Measurements from ENCODE around the gene DBH.

DNA sequence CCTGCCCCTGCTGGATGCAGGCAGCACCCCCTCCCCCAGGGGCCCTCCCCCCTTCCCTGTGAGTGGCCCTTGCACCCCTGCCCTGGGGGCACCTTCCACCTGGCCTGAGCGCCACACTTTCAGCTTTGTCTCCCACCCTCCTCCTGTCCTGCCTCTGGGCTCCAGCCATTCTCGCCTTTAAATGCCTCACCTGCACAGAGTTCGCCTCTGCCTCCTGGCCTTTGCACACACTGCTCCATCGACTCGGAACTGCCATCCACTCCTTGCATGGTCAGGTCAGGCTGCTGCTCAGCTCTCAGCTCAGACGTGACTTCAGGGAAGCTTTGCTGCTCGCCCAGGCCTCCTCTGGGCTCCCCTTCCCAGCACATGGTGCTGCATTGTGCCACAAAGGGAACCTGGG, 37.2 kb upstream of the DBH start:
- TF ChIP-seq MTF1 (CRISPR knock-in tag; IDR thresholded peaks at IDR 0.05) (no peak), CEBPB (IDR thresholded peaks at IDR 0.05; ENCODE audit: borderline replicate concordance, low read depth, low read length) (no peak), HDAC6 (IDR thresholded peaks at IDR 0.05; ENCODE audit: low read depth, low read length) (no peak), TCF7L2 (IDR thresholded peaks at IDR 0.05; ENCODE audit: low read depth, low read length) (no peak), HDAC2 (CRISPR knock-in tag; IDR thresholded peaks at IDR 0.05) (no peak), ZNF232 (CRISPR knock-in tag; IDR thresholded peaks at IDR 0.05; ENCODE audit: borderline replicate concordance) (no peak), CREB1 (IDR thresholded peaks at IDR 0.05) (no peak), CREB1 (CRISPR knock-in tag; IDR thresholded peaks at IDR 0.05) (no peak), BHLHE40 (IDR thresholded peaks at IDR 0.05; ENCODE audit: low read length) (no peak), POLR2AphosphoS5 (IDR thresholded peaks at IDR 0.05; ENCODE audit: low read depth, low read length) (no peak)
- TF ChIP-seq, protein P1, sequence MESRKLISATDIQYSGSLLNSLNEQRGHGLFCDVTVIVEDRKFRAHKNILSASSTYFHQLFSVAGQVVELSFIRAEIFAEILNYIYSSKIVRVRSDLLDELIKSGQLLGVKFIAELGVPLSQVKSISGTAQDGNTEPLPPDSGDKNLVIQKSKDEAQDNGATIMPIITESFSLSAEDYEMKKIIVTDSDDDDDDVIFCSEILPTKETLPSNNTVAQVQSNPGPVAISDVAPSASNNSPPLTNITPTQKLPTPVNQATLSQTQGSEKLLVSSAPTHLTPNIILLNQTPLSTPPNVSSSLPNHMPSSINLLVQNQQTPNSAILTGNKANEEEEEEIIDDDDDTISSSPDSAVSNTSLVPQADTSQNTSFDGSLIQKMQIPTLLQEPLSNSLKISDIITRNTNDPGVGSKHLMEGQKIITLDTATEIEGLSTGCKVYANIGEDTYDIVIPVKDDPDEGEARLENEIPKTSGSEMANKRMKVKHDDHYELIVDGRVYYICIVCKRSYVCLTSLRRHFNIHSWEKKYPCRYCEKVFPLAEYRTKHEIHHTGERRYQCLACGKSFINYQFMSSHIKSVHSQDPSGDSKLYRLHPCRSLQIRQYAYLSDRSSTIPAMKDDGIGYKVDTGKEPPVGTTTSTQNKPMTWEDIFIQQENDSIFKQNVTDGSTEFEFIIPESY (CRISPR knock-in tag; IDR thresholded peaks at IDR 0.05): no peak

Data from HepG2 (cell line).